CD4-positive, alpha-beta T cell treated with Interleukin-15 for 4 hours (primary cell): ENCODE data around the gene PROSER3.
A peak's percentile ranks its signal among the peaks of the same experiment; 100 is the strongest.

Source experiments
- DNase-seq: peaks from one replicate; pipeline ENCODE4 v3.0.0-alpha.2; 2020; ENCODE audit warnings: low spot score

The PROSER3 gene

GRCh38 chr19:35757749-35758608 is at the start of gene PROSER3:
Gene PROSER3, plus strand, starts transcription at chr19:35758176. Its CDS starts 40 bp downstream, at chr19:35758216.
- peak; percentile 100 for DNase-seq

GRCh38 chr19:35708391-35708790 is 49.6 kb upstream of the PROSER3 start:
- no peak for DNase-seq

GRCh38 chr19:35710784-35711723 is 46.9 kb upstream of the PROSER3 start:
- peak; percentile 70 for DNase-seq

GRCh38 chr19:35712567-35713505 is 45.1 kb upstream of the PROSER3 start:
- peak; percentile 71 for DNase-seq

GRCh38 chr19:35713506-35713850 is 44.5 kb upstream of the PROSER3 start:
- no peak for DNase-seq

GRCh38 chr19:35713904-35714495 is 44.0 kb upstream of the PROSER3 start:
- DNase-seq, result no peak

- no peak for DNase-seq
These were observed 43.2 kb upstream of the PROSER3 start for GRCh38 chr19:35714601-35715354.

- DNase-seq, result no peak
These were observed 42.6 kb upstream of the PROSER3 start for GRCh38 chr19:35715355-35715809.

- DNase-seq, result no peak
These were observed 41.8 kb upstream of the PROSER3 start for GRCh38 chr19:35715981-35716800.

GRCh38 chr19:35716801-35717664 is 40.9 kb upstream of the PROSER3 start:
- peak; percentile 98 for DNase-seq

- no peak for DNase-seq
These were observed 40.2 kb upstream of the PROSER3 start, which contains the start of gene KMT2B for GRCh38 chr19:35717665-35718344. Gene KMT2B, plus strand, starts transcription at chr19:35718003. Its CDS starts 16 bp downstream, at chr19:35718019.

- no peak for DNase-seq
These were observed 39.5 kb upstream of the PROSER3 start for GRCh38 chr19:35718345-35719041.

- no peak for DNase-seq
These were observed 38.4 kb upstream of the PROSER3 start for GRCh38 chr19:35719402-35720162.

- no peak for DNase-seq
These were observed 37.8 kb upstream of the PROSER3 start for GRCh38 chr19:35720163-35720524.

- DNase-seq, result no peak
These were observed 37.3 kb upstream of the PROSER3 start for GRCh38 chr19:35720648-35721047.

GRCh38 chr19:35721374-35721773 is 36.6 kb upstream of the PROSER3 start:
- no peak for DNase-seq

- no peak for DNase-seq
These were observed 35.5 kb upstream of the PROSER3 start for GRCh38 chr19:35722461-35722860.
